Activated naive CD8-positive, alpha-beta T cell (primary cell): ENCODE measurements around the gene LHPP.

ENCODE experiments used
- H3K27ac Mint-ChIP-seq: one replicate; pipeline ENCODE4 v1.8.0; 2021; ENCODE audit warnings: mixed read lengths
- H3K27me3 Mint-ChIP-seq: one replicate; pipeline ENCODE4 v1.8.0; 2021; ENCODE audit warnings: mixed read lengths
- H3K36me3 Mint-ChIP-seq: one replicate; pipeline ENCODE4 v1.8.0; 2021; ENCODE audit warnings: mixed read lengths
- H3K4me1 Mint-ChIP-seq: one replicate; pipeline ENCODE4 v1.8.0; 2021; ENCODE audit warnings: low read depth, mixed read lengths
- H3K4me3 Mint-ChIP-seq: one replicate; pipeline ENCODE4 v1.8.0; 2021; ENCODE audit warnings: mild to moderate bottlenecking, mixed read lengths
- H3K9me3 Mint-ChIP-seq: one replicate; pipeline ENCODE4 v1.8.0; 2021; ENCODE audit warnings: low read depth, mixed read lengths

The LHPP gene

GRCh38 chr10:124458889-124459288, 2.7 kb upstream of the LHPP start:
- no peak overlapping the region for H3K27ac Mint-ChIP-seq
- H3K27me3 Mint-ChIP-seq, result peaks cover 13% of the 10 kb centered on the region
- no peaks in the 10 kb centered on the region for H3K9me3 Mint-ChIP-seq
- H3K4me1 Mint-ChIP-seq, result peaks cover 3% of the 10 kb centered on the region
- H3K4me3 Mint-ChIP-seq, result no peak overlapping the region
- H3K36me3 Mint-ChIP-seq, result no peaks in the 10 kb centered on the region

- Mint-ChIP-seq H3K9me3 (no peaks in the 10 kb centered on the region), H3K36me3 (no peaks in the 10 kb centered on the region), H3K27ac (no peak overlapping the region), H3K4me1 (peaks cover 8% of the 10 kb centered on the region), H3K27me3 (peaks cover 10% of the 10 kb centered on the region), H3K4me3 (no peak overlapping the region)
Measured at GRCh38 chr10:124459395-124459794, 2.2 kb upstream of the LHPP start.

- Mint-ChIP-seq H3K4me3 (no peak overlapping the region), H3K4me1 (peaks cover 16% of the 10 kb centered on the region), H3K27ac (no peak overlapping the region), H3K36me3 (no peaks in the 10 kb centered on the region), H3K9me3 (no peaks in the 10 kb centered on the region), H3K27me3 (peaks cover 6% of the 10 kb centered on the region)
Measured at GRCh38 chr10:124460144-124460543, 1.5 kb upstream of the LHPP start.

GRCh38 chr10:124462348-124462695, 699 bp downstream of the LHPP start:
- Mint-ChIP-seq H3K4me3 (peak overlapping the region; percentile 90), H3K36me3 (no peaks in the 10 kb centered on the region), H3K4me1 (peaks cover 28% of the 10 kb centered on the region), H3K27ac (peak overlapping the region; percentile 86), H3K27me3 (no peaks in the 10 kb centered on the region), H3K9me3 (no peaks in the 10 kb centered on the region)

GRCh38 chr10:124464028-124464965, 2.7 kb downstream of the LHPP start:
- Mint-ChIP-seq H3K27me3 (no peaks in the 10 kb centered on the region), H3K4me1 (peaks cover 30% of the 10 kb centered on the region), H3K9me3 (no peaks in the 10 kb centered on the region), H3K4me3 (peak overlapping the region; percentile 48), H3K36me3 (no peaks in the 10 kb centered on the region), H3K27ac (peak overlapping the region; percentile 84)

- H3K36me3 Mint-ChIP-seq, result no peaks in the 10 kb centered on the region
- H3K4me3 Mint-ChIP-seq, result peak overlapping the region; percentile 48
- no peaks in the 10 kb centered on the region for H3K9me3 Mint-ChIP-seq
- H3K27ac Mint-ChIP-seq, result peak overlapping the region; percentile 84
- H3K27me3 Mint-ChIP-seq, result no peaks in the 10 kb centered on the region
- peaks cover 33% of the 10 kb centered on the region for H3K4me1 Mint-ChIP-seq
Measured at GRCh38 chr10:124465003-124465776, 3.6 kb downstream of the LHPP start.

- peaks cover 33% of the 10 kb centered on the region for H3K4me1 Mint-ChIP-seq
- no peaks in the 10 kb centered on the region for H3K9me3 Mint-ChIP-seq
- no peaks in the 10 kb centered on the region for H3K27me3 Mint-ChIP-seq
- peak overlapping the region; percentile 84 for H3K27ac Mint-ChIP-seq
- H3K4me3 Mint-ChIP-seq, result no peak overlapping the region
- no peaks in the 10 kb centered on the region for H3K36me3 Mint-ChIP-seq
Measured at GRCh38 chr10:124465777-124466488, 4.3 kb downstream of the LHPP start.

GRCh38 chr10:124467165-124467564, 5.5 kb downstream of the LHPP start:
- H3K4me3 Mint-ChIP-seq, result no peak overlapping the region
- no peaks in the 10 kb centered on the region for H3K9me3 Mint-ChIP-seq
- H3K27ac Mint-ChIP-seq, result no peak overlapping the region
- peaks cover 29% of the 10 kb centered on the region for H3K4me1 Mint-ChIP-seq
- no peaks in the 10 kb centered on the region for H3K27me3 Mint-ChIP-seq
- H3K36me3 Mint-ChIP-seq, result no peaks in the 10 kb centered on the region

GRCh38 chr10:124468624-124469023, 7.0 kb downstream of the LHPP start:
- H3K4me3 Mint-ChIP-seq, result no peak overlapping the region
- H3K27me3 Mint-ChIP-seq, result no peaks in the 10 kb centered on the region
- H3K4me1 Mint-ChIP-seq, result peaks cover 29% of the 10 kb centered on the region
- no peak overlapping the region for H3K27ac Mint-ChIP-seq
- H3K36me3 Mint-ChIP-seq, result no peaks in the 10 kb centered on the region
- no peaks in the 10 kb centered on the region for H3K9me3 Mint-ChIP-seq

- Mint-ChIP-seq H3K27me3 (no peaks in the 10 kb centered on the region), H3K27ac (no peak overlapping the region), H3K36me3 (no peaks in the 10 kb centered on the region), H3K4me3 (no peak overlapping the region), H3K9me3 (no peaks in the 10 kb centered on the region), H3K4me1 (peaks cover 18% of the 10 kb centered on the region)
Measured at GRCh38 chr10:124469956-124470484, 8.4 kb downstream of the LHPP start.

GRCh38 chr10:124470544-124471434, 9.2 kb downstream of the LHPP start:
- Mint-ChIP-seq H3K9me3 (no peaks in the 10 kb centered on the region), H3K4me3 (no peak overlapping the region), H3K4me1 (peaks cover 10% of the 10 kb centered on the region), H3K36me3 (no peaks in the 10 kb centered on the region), H3K27ac (peak overlapping the region; percentile 22), H3K27me3 (no peaks in the 10 kb centered on the region)

GRCh38 chr10:124472071-124472470, 10.4 kb downstream of the LHPP start:
- Mint-ChIP-seq H3K9me3 (no peaks in the 10 kb centered on the region), H3K4me3 (no peak overlapping the region), H3K4me1 (peaks cover 5% of the 10 kb centered on the region), H3K27ac (no peak overlapping the region), H3K36me3 (no peaks in the 10 kb centered on the region), H3K27me3 (no peaks in the 10 kb centered on the region)

- Mint-ChIP-seq H3K9me3 (no peaks in the 10 kb centered on the region), H3K27me3 (no peaks in the 10 kb centered on the region), H3K4me1 (peaks cover 4% of the 10 kb centered on the region), H3K36me3 (no peaks in the 10 kb centered on the region), H3K27ac (no peak overlapping the region), H3K4me3 (no peak overlapping the region)
Measured at GRCh38 chr10:124473070-124473469, 11.4 kb downstream of the LHPP start.

GRCh38 chr10:124474514-124475070, 13.0 kb downstream of the LHPP start:
- no peaks in the 10 kb centered on the region for H3K9me3 Mint-ChIP-seq
- H3K27me3 Mint-ChIP-seq, result no peaks in the 10 kb centered on the region
- no peak overlapping the region for H3K4me3 Mint-ChIP-seq
- peaks cover under 1% of the 10 kb centered on the region for H3K4me1 Mint-ChIP-seq
- no peak overlapping the region for H3K27ac Mint-ChIP-seq
- no peaks in the 10 kb centered on the region for H3K36me3 Mint-ChIP-seq
